GM20431 (cell line): ENCODE measurements around the gene SRRM5.

Experiments
- in situ Hi-C: fragments of 300-500 bp; cut with MseI, MboI; formaldehyde crosslinking; loops from one replicate; pipeline ENCODE4 v1.15.0; 2020; ENCODE audit warnings: low sequenced_read_pairs; ENCODE audit not compliant: unreplicated experiment

Gene SRRM5

GRCh38 chr19:43660301-43660970 lies 48.5 kb downstream of the SRRM5 start:
- in situ Hi-C loops = no loop called here

GRCh38 chr19:43660971-43661360 lies 49.1 kb downstream of the SRRM5 start:
- in situ Hi-C loops = no loop called here

- in situ Hi-C loops = no loop called here
Measured at GRCh38 chr19:43662487-43662886, 50.6 kb downstream of the SRRM5 start.

GRCh38 chr19:43664018-43664417 lies 52.1 kb downstream of the SRRM5 start:
- in situ Hi-C loops = no loop called here
